Fibroblast of peridontal ligament (primary cell): ENCODE data around the gene SBF1.

Experiments
- DNase-seq: peaks from one replicate; pipeline ENCODE4 v3.0.0-alpha.2; 2010; ENCODE audit errors: extremely low read depth

Gene SBF1

GRCh38 chr22:50396751-50397370 lies 78.0 kb downstream of the SBF1 start:
- no peak for DNase-seq
